ENCODE measurements around the gene ITPKA. TPM values are rescaled to one million over a fixed set of nuclear protein-coding genes. Genes with fewer than 3 reads are reported as not detected.

The ITPKA gene
- total RNA-seq, 4 donors from 2014 or later = not detected

GRCh38 chr15:41536866-41537265 lies 43.2 kb downstream of the ITPKA start:
- no peak for DNase-seq (ENCODE audit: low spot score in 2 of 2)
- Histone ChIP-seq H3K4me1 (no peaks in the 10 kb centered on the region), H3K4me3 (no peak overlapping the region), H3K36me3 (peaks cover 0 to 54% (median 12%) of the 10 kb centered on the region in 3 donors), H3K27me3 (no peaks in the 10 kb centered on the region), H3K27ac (no peak overlapping the region), H3K9me3 (no peaks in the 10 kb centered on the region)
- no peak for TF ChIP-seq POLR2A (IDR thresholded peaks at IDR 0.05)
- TF ChIP-seq CTCF (IDR thresholded peaks at IDR 0.05) = no peak
- TF ChIP-seq EP300 (IDR thresholded peaks at IDR 0.05) = no peak
- 90 to 97% methylated on average over 11 of the region's 11 CpGs for WGBS, 2 donors

- no peaks in the 10 kb centered on the region for H3K9me3 ChIP-seq
- WGBS, 2 donors = 9 to 11% methylated on average over 8 of the region's 8 CpGs
These were observed 49.8 kb downstream of the ITPKA start for GRCh38 chr15:41543521-41543870.

DNA sequence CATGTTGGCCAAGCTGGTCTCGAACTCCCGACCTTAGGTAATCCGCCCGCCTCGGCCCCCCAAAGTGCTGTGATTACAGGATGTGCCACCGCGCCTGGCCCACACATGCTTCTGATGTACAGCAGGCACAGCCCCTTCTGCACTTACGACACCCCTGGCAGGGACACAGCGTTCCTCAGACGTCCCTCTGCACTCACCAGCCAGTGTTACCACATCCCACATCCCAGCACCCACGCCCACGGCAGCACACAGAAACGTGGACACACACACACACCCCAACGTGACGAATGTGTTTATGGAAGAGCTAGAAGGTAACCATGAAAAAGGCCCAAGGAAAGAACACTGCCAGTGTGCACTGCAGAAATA lies 51.0 kb downstream of the ITPKA start:
- no peak for DNase-seq (ENCODE audit: low spot score in 2 of 2)

More at GRCh38 chr15:41543521-41543870, 49.8 kb downstream of the ITPKA start:
- no peak for DNase-seq (ENCODE audit: low spot score in 2 of 2)
- peak overlapping the region in 3 of 4 donors; percentile 74 to 80 (median 77) for H3K27ac ChIP-seq
- TF ChIP-seq CTCF (IDR thresholded peaks at IDR 0.05) (no peak), EP300 (IDR thresholded peaks at IDR 0.05) (no peak), POLR2A (IDR thresholded peaks at IDR 0.05) (no peak)
- H3K4me1 ChIP-seq = peaks cover 0 to 12% (median 3%) of the 10 kb centered on the region in 4 donors
- H3K27me3 ChIP-seq = no peaks in the 10 kb centered on the region
- no peaks in the 10 kb centered on the region for H3K36me3 ChIP-seq
- peak overlapping the region; percentile 66 to 80 (median 72) for H3K4me3 ChIP-seq

DNA sequence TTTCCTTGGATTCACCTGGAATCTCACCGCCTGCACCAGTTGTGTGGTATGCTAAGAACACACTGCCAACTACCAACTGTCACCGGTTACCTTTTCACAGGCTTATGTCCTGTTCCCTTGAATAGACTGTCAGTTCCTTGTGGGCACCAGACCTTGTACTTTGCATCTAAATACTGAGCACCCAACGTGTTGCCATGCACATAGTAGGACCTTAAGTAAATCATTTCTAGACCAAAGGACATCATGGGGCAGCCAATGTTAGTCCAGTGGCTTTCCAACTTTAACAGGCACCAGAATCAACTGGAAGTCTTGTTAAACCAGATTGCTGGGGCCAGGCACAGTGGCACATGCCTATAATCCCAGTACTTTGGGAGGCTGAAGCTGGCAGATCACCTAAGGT lies 51.5 kb downstream of the ITPKA start:
- H3K36me3 ChIP-seq = no peaks in the 10 kb centered on the region
- no peak overlapping the region for H3K27ac ChIP-seq
- H3K27me3 ChIP-seq = no peaks in the 10 kb centered on the region
- TF ChIP-seq EP300 (IDR thresholded peaks at IDR 0.05) (no peak), POLR2A (IDR thresholded peaks at IDR 0.05) (no peak)
- WGBS, 2 donors = 95 to 96% methylated on average over 3 of the region's 3 CpGs
- no peak overlapping the region for H3K4me3 ChIP-seq
- no peaks in the 10 kb centered on the region for H3K9me3 ChIP-seq
- H3K4me1 ChIP-seq = peaks cover 0 to 12% (median 3%) of the 10 kb centered on the region in 4 donors
- DNase-seq (ENCODE audit: low spot score in 2 of 2) = no peak

More for the DNA sequence above, 51.0 kb downstream of the ITPKA start:
- Histone ChIP-seq H3K36me3 (no peaks in the 10 kb centered on the region), H3K27ac (peak overlapping the region in 1 of 4 donors; percentile 80), H3K4me1 (peaks cover 0 to 12% (median 3%) of the 10 kb centered on the region in 4 donors), H3K27me3 (no peaks in the 10 kb centered on the region), H3K4me3 (peak overlapping the region; percentile 66 to 80 (median 72)), H3K9me3 (no peaks in the 10 kb centered on the region)
- WGBS, 2 donors = 78% methylated on average over 11 to 15 of the region's 15 CpGs
- TF ChIP-seq POLR2A (IDR thresholded peaks at IDR 0.05) = no peak
- TF ChIP-seq CTCF (IDR thresholded peaks at IDR 0.05) = no peak
- no peak for TF ChIP-seq EP300 (IDR thresholded peaks at IDR 0.05)

DNA sequence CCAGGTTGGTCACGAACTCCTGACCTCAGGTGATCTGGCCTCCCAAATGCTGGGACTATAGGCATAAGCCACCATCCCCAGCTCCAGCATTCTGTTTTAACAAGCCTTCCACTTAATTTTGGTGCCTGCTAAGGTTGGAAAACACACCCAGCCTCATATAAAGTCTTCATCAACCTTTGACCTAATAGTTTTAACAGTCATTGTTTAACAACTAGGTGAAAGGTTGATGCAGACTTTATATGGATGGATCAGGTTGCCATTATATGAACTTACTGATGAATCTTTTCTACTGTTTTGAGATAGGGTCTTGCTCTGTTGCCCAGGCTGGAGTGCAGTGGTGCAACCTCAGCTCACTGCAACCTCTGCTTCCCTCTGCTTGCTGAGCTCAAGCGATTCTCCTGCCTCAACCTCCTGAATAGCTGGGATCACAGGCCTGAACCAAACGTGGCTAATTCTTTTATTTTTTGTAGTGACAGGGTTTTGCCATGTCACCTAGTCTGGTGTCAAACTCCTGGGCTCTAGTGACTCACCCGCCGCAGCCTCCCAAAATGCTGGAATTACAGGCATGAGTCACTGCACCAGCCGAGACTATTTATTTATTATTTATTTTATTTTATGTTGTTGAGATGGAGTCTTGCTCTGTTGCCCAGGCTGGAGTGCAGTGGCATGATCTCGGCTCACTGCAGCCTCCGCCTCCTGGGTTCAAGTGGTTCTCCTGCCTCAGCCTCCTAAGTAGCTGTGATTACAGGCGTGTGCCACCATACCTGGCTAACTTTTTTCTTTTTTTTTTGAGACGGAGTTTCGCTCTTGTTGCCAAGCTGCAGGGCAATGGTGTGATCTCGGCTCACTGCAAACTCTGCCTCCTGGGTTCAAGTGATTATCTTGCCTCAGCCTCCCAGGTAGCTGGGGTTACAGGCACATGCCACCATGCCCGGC lies 53.4 kb downstream of the ITPKA start:
- Histone ChIP-seq H3K27ac (no peak overlapping the region), H3K36me3 (no peaks in the 10 kb centered on the region), H3K27me3 (no peaks in the 10 kb centered on the region), H3K4me3 (no peak overlapping the region), H3K4me1 (peaks cover 0 to 12% (median 3%) of the 10 kb centered on the region in 4 donors), H3K9me3 (no peaks in the 10 kb centered on the region)
- DNase-seq (ENCODE audit: low spot score in 2 of 2) = no peak
- 80 to 82% methylated on average over 13 of the region's 13 CpGs for WGBS, 2 donors
- TF ChIP-seq EP300 (IDR thresholded peaks at IDR 0.05) (no peak), CTCF (IDR thresholded peaks at IDR 0.05) (no peak), POLR2A (IDR thresholded peaks at IDR 0.05) (no peak)

All from tibial nerve (tissue), 4 donors.